Adipose tissue (tissue), 3 donors: ENCODE results near the gene GCHFR. TPM values are rescaled to one million over a fixed set of nuclear protein-coding genes. Genes with fewer than 3 reads are reported as not detected.

Experiments used
- H3K27ac ChIP-seq: one replicate; pipeline ENCODE4 v1.5.1; 2013; ENCODE audit warnings: low read depth, low read length
- WGBS, 3 donors: extraction: QIAGEN DNeasy Blood & Tissue Kit; methylation state at CpG; one replicate each; pipeline ENCODE4 v1.1.7; 2013; 5-methylcytosine and 5-hydroxymethylcytosine counted together
- polyA plus RNA-seq, 3 donors: library from polyadenylated mRNA; stranded (reverse); fragments of 200-250 nt; gene quantifications; one replicate each; pipeline ENCODE4 v1.2.3, GENCODE V29; 2013
- donor health status: healthy with polysubstance abuse.
- donor health status: Bipolar disorder and iron deficiency.
- donor health status: healthy.

Gene GCHFR
- polyA plus RNA-seq, result 100 to 1,000 TPM in 1 of 3 donors, 10 to 100 TPM in 2; 17.7 to 125 (median 96.5) TPM

DNA sequence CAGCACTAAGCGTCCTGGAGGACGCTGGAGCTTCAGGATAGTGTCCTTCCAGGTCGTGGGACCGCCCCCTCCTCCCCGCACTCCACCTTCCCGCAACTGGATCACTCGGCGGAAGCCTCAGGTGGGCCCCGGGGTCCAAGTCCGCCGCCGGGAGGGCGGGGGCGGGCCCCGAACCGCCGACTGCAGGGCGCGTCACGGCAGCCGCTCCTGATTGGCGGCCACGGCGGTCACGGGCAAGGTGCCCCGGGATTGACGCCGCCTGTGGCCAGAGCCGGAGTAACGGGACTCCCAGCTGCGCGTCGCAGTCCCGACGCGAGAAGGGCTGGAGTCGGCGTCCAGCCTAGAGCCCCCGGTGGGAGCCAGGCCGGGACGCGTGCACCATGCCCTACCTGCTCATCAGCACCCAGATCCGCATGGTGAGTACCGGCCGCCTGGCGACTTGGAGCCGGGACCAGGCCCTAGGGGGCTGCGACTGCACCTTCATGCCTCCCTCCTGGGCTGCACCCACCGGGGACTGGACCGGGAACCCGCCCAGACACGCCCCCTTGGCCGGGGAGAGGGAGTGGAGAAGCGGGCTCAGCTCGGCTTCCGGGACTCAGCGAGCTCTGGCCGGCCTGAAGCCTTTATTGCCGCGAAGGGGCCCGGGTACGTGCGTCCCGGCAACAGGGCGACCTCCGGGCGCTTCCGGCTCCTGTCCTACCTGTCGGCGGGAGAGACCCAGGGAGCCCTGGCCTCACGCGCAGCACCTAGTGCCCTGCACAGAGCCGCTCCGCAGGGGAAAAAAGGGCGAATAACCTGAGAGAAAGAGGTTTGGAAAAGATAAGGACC lies at the start of gene GCHFR:
Gene GCHFR, plus strand, starts transcription at position 268 of the 828 bp plus-strand sequence. Its CDS starts 113 bp downstream, at position 381.
- WGBS, 3 donors, result 0 to 1% (median 0%) methylated on average over 68 to 75 of the region's 75 CpGs
- H3K27ac ChIP-seq, result no peak within 1 kb of the TSS

DNA sequence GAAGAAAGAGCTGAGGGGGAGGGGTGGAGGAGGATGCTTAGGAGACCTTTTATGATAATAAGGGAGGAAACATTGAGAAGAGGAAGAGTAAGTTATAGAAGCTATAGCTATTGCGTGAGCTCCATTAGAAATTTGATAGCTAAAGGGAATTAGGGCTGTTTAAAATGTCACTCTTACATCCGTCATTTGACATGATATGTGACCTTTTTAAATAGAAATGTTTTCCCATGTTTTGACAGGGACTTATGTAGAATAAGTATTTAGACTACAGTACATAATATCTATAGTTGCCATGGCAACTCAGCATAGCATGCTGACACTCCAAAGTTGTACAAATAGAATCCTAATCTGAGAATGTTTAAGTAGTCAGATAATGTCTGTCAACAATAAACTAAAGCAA lies 49.7 kb upstream of the GCHFR start:
- WGBS, 3 donors, result 35 to 68% (median 49%) methylated on average over 2 of the region's 2 CpGs
- no peak overlapping the region for H3K27ac ChIP-seq

DNA sequence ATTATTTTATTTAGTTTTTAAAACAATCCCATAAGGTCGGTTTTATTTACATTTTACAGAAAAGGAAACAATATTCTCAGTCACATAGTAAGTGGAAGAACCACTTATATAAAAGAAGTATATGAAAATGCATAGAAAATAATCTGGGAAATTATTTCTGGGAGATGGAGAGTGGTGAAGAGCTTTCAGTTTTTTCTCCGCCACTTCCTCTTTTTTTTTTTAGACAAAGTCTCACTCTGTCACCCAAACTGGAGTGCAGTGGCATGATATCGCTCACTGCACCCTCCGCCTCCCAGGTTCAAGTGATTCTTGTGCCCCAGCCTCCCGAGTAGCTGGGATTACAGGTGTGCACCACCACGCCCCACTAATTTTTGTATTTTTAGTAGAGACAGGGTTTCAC lies 47.7 kb upstream of the GCHFR start:
- no peak overlapping the region for H3K27ac ChIP-seq
- WGBS, 3 donors, result 89 to 93% (median 89%) methylated on average over 6 of the region's 6 CpGs

DNA sequence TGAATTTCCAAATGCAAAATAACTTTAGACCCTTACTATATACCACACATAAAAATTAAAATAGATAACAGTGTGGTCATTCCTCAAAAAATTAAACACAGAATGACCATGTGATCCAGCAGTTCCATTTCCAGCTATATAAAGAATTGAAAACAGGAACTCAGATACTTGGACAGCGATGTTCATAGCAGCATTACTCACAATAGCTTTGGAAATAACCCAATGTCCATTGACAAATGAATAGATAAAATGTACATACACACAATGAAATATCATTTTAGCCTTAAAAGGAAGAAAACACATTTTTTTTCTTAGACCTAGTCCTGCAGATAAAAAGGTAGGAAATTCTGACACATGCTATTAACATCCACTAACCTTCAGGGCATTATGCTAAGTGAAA lies 42.2 kb upstream of the GCHFR start:
- no peak overlapping the region for H3K27ac ChIP-seq
- 66 to 79% (median 79%) methylated on average over 1 of the region's 1 CpG for WGBS, 3 donors

DNA sequence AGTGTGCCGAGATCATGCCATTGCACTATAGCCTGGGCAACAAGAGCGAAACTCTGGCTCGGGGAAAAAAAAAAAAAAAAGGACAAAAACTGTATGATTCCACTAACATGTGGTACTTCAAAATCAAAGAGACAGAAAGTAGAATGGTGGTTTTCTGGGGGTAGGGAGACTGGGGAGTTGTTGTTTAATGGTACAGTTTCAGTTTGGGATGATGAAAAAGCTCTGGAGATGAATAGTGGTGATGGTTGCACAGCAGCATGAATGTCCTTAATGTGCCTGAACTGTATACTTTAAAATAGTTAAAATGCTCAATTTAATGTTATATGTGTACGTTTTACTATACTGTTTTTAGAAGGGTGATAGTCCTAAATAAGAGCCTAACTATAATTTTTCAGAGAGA lies 41.5 kb upstream of the GCHFR start:
- H3K27ac ChIP-seq, result no peak overlapping the region
- WGBS, 3 donors, result 90 to 94% (median 93%) methylated on average over 4 of the region's 4 CpGs

DNA sequence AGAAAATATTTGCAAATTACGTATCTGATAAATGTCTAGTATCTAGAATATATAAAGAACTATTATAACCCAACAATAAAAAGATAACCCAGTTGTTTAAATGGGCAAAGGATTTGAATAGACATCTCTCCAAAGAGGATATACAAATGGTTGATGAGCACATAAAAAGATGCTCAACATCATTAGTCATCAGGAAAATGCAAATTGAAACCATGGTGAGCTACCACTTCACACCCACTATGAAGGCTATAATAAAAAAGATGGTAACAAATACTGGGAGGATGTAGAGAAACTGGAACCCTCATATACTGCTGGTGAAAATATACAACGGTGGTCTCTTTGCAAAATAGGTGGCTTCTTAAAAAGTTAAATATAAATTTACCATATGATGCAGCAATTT lies 40.9 kb upstream of the GCHFR start:
- 78 to 95% (median 95%) methylated on average over 2 of the region's 2 CpGs for WGBS, 3 donors
- H3K27ac ChIP-seq, result no peak overlapping the region

DNA sequence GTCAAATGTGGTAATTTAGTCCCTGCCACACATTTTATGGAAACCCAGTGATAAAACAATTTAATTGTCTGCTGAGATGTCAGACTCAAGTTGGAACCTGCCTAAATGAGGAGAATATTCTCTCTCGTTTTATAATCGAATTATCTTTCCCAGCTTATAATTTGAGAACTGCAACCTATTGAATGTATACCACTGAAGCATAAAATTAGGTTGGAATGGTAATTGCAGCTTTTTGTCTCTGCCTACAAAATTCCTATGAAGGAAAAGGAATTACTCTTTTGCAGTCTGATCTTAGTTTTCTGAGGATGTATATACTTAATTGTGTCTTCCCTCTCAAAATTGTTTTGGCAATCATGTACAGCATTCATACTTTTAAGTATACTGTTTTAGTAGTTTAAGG lies 39.9 kb upstream of the GCHFR start:
- WGBS, 3 donors, result 79 to 95% (median 93%) methylated on average over 2 of the region's 2 CpGs
- H3K27ac ChIP-seq, result no peak overlapping the region

DNA sequence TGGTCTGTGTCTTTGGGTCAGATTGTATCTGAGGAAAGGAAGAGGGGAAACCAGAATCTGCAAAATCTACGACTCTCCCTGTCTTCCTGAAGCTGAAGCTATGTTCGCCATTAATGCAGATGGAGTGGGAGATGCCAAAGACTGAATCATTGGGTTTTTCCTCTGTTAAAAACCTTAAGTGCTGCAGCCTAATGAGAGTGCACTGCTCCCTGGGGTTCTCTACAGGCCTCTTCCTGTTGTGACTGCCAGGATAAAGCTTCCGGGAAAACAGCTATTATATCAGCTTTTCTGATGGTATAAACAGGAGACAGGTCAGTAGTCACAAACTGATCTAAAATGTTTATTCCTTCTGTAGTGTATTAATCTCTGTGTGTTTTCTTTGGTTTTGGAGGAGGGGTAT lies 32.8 kb upstream of the GCHFR start:
- 51 to 83% (median 61%) methylated on average over 3 of the region's 3 CpGs for WGBS, 3 donors

DNA sequence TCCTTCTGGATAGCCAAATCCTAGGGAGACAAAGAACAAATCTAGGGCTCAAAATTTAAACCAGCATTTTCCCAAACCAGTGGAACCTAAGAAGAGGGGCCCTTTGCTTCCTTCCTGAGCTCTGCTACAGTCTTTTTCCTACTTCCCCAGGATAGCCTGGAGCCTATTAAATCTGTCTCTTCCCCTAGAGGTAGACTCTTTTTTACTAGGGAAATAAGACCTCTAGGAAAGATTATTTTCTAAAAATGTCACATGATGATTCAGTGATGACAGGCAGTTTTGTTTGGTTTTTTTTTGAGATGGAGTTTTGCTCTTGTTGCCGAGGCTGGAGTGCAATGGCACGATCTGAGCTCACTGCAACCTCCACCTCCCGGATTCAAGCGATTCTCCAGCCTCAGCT lies 27.3 kb upstream of the GCHFR start:
- 79 to 95% (median 90%) methylated on average over 4 of the region's 4 CpGs for WGBS, 3 donors
- no peak overlapping the region for H3K27ac ChIP-seq

More for the DNA sequence above, 32.8 kb upstream of the GCHFR start:
- no peak overlapping the region for H3K27ac ChIP-seq

DNA sequence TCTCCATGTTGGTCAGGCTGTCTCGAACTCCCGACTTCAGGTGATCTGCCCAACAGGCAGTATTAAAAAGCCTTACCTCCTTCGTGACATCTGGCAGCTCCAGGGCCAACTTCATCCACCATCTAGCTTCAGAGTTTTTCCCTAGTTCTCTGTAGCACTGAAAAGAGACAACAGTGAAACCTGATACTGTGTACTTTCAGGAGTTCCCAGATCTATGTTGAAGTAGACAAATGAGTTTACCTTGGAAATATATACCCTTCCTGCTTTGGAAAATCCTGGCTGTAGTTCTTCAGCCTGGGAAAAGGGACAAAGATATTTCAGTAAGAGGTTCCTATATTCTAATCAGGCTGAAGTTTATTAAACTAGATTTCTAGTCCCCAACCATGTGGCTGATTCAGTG lies 26.8 kb upstream of the GCHFR start:
- H3K27ac ChIP-seq, result no peak overlapping the region
- WGBS, 3 donors, result 68 to 92% (median 89%) methylated on average over 3 of the region's 3 CpGs

DNA sequence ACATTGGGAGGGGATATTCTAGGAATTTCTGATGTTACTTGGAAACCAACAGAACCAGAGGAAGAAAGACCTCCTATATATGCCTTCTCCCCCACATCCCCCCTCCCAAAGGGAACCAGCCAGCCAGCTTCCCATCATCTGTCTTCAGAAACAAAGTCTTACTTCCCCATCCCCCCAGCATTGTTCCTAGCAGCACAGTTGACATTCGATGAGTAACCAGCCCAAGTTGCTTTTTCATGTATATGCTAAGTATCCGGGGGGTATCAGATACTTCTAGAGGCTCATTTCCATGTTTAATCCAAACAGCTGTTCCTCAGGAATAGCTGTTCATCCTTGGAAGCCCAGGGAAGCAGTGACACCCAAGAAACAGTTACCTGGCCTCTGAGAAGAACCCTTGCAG lies 24.8 kb upstream of the GCHFR start:
- H3K27ac ChIP-seq, result no peak overlapping the region
- WGBS, 3 donors, result 57 to 68% (median 61%) methylated on average over 2 of the region's 2 CpGs

DNA sequence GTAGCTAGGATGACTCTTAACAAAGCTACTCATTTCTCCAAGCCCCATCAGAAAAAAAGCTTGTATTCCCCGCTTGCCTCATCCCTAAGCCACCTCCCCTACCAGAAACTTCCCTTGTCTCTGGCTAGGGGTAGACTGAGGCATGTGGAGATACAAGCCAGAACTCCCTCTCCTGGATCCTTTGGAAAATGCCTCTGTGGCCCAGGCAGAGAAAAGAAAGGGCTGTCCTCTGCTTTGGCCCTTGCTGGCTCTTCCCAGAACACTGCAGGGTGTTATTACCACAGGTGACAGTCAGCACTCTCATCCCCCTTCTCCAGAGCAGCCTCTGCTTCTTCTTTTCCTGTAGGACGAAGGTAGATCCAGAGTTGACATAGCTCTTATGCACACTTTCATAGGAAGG lies 24.0 kb upstream of the GCHFR start:
- no peak overlapping the region for H3K27ac ChIP-seq
- 92 to 94% (median 94%) methylated on average over 2 of the region's 2 CpGs for WGBS, 3 donors

DNA sequence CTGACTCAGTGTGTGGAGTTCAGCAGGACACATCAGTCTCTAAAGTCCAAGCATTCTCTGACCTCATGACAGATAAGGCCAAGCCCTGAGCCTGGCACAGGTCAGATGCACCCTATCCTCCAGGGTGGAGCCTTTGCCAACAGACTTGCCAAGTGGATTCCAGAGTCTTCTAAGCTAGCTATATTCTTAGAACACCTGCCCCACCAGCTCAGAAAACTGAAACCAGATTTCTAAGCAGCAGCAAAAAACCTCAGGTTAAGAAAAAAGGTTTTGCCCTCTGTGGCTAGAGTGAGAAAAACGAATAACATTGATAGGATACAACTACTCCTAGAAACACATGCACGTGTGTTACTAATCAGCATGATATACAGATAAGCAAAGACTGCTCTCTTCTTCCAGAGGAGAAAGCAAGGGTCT lies 20.4 kb upstream of the GCHFR start:
- H3K27ac ChIP-seq, result no peak overlapping the region
- WGBS, 3 donors, result 74 to 81% (median 80%) methylated on average over 2 of the region's 2 CpGs

DNA sequence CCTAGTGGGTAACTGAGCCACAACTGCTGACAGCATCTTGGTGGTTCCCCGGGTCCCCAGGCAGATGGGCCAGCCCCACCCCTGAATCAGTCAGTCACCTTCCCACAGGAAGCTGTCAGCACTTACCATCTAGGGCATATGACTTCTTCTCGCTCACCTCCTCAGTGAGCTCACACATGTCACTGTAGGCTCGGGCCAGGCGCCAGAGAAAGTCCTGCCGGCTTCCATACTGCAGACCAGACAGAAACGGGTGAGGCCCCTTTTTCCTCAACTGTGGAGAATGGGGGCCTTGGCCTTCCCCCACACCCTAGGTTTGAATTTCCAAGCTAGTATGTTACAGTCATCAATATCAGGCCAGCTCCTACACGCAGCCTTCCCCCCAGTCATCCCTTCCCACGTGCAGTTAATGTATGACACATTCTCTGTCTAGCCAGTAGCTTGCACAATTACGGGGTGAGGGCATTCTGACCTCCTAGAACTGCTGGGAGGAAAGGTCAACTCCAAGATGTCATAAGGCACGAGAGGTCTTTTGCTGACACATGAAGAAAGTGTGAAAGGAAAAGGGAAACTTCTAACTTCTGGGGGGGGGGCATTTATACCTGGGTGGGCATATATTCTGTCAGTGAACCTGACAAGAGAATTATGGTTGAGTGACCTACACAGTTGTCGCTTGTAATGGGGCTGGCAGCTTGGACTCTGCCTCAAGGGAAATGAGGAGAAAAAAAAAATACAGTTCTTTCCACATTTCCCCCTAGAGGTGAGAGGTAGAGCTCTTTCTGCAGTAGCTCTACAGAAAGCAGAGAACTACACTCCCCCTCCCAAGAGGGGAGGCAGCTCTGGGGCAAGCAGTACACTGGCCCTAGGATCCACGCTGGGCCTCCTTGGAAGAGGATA lies 19.7 kb upstream of the GCHFR start:
- no peak overlapping the region for H3K27ac ChIP-seq
- 69 to 84% (median 72%) methylated on average over 12 of the region's 12 CpGs for WGBS, 3 donors

DNA sequence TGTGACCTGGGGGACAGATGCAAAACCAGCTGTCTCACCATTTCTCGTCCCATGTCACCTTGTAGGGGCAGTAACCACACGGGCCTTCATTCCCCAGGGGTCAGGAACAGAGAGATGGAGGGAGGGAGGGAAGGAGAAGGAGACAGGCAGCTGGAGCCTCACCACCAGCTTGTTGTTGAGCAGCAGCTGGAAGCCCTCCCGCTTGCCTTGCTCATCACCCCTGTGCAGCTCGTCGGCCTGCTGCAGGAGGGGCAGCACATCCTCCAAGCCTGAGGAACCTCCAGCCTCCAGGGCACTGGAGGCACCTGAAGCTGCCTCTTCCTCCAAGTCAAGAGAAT lies 19.1 kb upstream of the GCHFR start:
- no peak overlapping the region for H3K27ac ChIP-seq
- WGBS, 3 donors, result 72 to 86% (median 77%) methylated on average over 5 of the region's 5 CpGs

DNA sequence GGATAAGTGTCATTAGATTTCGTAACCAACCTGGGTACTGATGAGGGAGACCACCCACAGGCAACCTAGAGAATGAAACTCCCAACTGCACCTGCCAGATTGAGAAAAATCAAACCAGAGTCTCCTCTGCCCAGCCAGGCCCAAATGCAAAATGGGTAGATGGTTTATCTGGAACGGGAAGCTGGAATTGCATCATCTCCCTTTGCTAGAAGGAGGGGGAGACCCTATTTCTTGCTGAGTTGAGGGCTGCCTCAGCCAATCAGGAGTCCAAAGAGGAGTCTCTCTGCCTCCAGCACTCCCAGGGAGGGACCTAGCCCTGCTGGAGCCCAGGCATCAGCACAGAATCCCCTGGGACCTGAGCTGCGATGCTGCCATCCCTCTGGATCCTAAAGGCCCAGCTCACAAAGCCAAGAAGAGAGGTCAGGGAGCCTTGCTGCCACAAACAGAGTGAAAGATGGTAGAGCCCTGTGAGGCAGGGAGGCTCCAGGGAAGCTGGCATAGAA lies 16.9 kb upstream of the GCHFR start:
- 57 to 71% (median 64%) methylated on average over 3 of the region's 3 CpGs for WGBS, 3 donors
- H3K27ac ChIP-seq, result no peak overlapping the region

DNA sequence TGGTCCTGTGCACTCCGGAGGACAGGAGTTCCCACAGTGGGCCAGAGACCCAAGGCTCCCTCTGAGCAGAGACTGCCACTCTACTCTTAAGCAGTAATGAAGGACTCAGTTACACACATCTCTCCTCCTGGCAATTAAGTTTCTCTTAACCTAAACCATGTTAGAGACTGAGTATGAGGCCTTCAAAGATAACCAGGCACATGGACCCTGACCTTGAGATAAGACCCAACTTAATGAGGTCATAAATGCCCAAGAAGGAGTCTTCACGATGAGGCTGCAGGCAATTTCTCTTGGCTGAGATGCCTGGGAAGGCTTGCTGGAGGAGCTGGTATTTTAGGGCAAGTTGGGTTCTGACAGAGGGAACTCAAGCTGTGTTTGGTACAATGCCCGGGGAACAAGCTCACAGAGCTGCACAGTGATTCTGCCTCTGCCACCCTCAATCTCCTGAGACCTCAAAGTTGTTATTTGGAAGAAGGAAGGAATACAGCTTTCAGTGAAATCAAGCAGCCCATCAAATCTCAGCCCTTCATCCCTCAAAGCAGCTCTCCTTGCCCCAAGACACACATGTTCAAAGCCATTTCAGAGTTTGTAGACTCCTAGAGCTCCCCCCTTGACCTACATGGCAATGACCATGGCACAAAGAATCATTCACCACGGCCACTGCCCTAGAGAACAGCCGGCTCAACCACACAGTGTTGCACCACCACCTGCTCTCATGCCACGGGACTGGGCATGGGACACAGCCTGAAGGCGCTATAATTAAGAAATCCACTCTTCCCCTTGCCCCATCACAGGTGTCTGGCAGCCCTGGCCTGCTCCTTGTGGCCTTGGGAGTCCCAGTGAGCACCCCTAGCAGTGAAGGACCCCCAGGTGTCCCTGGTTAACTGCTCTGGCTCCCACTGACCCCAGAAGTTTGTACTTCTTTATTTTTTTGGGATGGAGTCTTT lies 15.9 kb upstream of the GCHFR start:
- no peak overlapping the region for H3K27ac ChIP-seq
- 61 to 75% (median 67%) methylated on average over 7 of the region's 7 CpGs for WGBS, 3 donors

DNA sequence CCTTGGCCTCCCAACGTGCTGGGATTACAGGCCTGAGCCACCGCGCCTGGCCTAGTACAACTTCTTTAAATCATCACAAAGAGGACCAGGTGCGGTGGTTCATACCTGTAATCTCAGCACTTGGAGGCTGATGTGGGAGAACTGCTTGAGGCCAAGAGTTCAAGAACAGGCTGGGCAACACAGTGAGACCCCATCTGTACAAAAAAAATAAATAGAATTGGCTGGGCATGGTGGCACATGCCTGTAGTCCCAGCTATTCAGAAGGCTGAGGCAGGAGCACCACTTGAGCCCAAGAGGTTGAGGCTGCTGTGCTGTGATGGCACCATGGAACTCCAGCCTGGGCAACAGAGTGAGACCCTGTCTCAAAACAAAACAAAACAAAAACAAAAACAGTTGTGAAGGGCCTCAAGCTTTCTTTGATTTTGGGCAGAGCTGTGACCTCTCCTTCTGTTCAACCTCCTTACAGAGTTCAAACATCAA lies 14.7 kb upstream of the GCHFR start:
- no peak overlapping the region for H3K27ac ChIP-seq
- WGBS, 3 donors, result 93 to 98% (median 98%) methylated on average over 4 of the region's 4 CpGs
